ENCODE data around the gene HHAT.

Gene HHAT

DNA sequence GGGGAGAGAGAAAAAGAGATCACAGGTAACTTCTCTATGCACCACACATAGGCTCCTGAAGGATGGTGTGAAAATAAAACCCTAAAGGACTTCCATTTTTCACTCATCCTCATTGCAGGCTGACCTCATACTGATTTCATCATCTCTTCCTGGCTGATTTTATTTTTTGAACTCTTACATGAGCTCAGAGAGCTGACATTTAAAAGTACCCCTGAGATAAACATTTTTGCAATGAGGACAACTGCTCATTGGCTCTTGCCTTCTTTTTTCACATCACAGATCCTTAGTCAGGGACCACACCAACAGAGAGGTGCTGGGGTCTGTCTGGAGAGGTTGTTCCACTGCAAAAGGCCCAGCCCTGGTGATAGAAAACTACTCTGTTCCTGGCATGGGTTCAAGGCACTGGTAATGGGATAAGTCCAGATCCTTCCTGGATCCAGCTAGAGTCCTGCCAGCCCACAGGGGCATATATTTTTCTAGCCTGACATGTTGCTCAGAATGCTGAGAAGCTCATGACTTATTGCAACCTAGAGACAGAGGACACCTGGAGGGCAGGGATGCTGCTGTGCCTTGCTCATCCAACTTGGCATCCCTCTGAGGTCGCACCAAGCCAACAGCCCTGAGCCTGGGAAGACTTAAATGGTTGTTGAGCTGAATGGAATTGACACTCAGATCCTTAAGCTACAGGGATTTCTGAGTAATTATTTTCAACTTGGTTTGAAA, 360.0 kb downstream of the HHAT start:
- no peak for DNase-seq (ENCODE audit: low read depth)

DNA sequence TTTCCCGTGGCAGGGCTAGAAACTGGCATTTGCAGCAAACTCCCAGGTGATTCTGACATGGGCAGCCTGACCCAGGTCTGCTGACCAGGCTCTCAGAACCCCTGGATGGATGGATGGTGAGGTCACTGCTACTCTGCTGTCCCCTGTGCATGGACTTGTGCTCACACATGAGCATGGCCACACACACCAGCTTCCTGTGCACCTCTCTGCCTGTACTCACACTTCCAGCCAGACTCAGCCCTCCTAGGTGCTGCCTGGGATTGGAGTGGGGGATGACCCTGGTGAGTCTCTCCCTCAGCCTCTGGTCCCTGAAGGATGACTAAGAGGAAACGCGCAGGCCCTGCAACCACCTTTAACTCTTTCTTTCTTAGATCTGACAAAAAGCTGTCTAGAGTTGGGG, 361.1 kb downstream of the HHAT start:
- no peak for DNase-seq (ENCODE audit: low read depth)

DNA sequence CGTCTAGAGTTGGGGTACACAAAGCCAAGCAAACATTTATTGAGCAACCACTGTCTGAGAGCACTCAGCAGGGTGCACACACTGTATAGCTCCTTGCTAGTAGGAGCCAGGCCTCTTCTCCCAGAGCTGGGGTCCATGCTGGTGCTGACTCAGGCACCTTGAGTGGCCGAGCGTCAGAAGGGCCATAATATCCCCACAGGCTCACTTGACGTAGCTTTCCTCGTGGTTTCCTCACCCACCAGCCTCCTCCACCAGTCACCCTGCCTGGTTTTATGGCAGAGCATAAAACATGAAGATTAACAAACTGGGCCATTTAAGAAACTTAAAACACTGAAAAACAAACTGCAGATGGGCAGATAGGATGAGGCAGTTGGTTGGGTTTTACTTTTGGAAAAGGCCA, 361.5 kb downstream of the HHAT start:
- DNase-seq (ENCODE audit: low read depth) = no peak

DNA sequence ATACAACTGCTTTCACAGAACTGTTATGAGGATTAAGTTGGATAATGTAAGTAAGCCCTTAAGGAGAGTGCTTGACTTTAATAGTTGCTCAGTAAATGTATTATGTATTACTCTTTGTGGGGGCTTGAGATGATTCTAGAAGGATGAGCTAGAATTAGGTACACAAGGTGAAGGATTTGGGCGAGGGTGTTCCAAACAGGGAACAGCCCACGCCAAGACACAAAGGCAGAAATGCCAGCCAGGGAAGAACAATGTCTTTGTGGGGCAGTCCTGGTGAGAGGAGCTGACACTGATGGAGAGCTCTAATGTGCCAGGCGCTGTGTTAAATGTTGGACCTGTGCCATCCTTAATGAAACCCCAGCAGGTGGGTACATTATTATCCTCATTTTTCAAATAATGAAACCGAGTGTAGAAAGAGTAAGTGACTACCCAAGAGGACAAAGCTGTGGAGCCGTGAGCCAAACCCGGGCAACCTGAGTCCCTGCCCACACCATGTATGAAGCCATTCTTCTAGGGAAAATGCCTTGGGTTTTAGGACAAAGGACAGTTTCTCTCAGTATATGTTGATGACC, 362.4 kb downstream of the HHAT start:
- no peak for DNase-seq (ENCODE audit: low read depth)

DNA sequence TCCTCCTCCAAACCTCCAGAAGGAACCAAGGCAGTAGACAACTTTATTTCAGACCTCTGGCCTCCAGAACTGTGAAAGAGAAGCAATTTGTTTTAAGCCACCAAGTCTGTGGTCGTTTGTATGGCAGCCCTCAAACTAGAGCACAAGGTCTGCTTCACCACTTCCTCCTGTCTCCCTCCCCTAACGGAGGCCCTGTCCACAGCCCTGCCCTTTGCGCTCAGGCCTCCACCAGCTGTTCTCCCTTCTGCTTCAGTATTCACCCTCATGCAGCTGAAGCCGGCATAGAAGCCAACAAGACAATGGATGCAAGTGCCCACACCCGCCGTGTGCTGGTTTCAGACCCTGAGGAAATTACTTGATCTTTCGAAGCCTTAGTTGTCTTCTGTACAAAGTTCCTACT, 364.1 kb downstream of the HHAT start:
- DNase-seq (ENCODE audit: low read depth) = no peak

DNA sequence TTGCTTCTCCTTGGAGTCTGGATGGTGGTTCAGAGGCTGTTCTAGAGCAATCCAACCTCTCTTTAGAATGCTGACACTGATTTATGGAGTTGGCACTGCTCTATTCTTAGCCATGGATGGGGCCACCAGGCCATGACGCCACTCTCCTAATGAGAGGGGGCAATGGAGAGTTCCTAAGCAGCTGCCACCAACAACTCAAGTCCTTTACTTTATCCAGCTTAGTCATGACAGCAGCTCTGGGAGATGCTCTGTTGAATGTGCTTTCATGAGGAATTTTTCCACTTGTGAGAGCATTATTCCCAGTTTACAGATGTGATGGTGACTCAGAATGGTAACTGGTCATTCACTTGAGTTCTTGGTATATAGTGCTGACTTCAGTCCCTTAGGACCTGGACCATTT, 366.3 kb downstream of the HHAT start:
- DNase-seq (ENCODE audit: low read depth) = no peak

DNA sequence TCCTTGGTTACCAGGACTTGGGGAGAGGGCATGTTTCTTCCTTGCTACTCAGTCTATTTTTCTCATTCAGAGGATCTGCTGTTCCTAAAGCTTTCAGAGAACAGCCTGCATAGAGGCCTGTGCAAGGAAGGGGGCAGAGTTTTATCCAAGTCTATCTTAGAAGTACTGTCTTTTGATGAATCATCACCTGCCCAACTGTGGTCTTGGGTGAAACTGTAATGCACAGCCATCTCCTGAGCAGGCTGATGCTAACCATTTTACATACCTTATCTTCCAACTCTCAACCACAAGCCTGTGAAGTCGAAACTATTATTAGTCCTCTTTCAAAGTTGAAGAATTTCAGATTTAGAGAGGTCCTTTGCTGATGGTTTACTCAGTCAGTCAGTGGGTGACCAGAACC, 368.0 kb downstream of the HHAT start:
- no peak for DNase-seq (ENCODE audit: low read depth)

DNA sequence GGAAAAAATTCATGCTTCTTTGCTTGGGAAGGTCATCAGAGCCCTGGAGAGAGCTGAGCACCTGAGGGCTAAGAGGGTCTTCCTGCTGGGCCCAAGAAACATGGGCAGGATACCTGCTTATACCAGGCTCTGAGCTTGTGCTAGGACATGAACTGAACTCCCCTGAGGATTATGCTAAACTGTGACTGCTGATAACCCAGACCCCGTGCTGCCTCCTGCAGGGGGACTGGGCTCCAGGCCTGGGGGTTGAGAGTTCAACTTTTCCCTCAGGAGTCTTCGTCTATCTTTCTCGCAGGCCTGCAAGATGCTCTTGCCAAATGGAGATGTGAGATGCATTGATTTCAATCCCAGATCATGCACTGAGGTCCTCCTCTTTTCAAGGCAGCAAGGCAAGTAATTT, 368.5 kb downstream of the HHAT start:
- DNase-seq (ENCODE audit: low read depth) = no peak

DNA sequence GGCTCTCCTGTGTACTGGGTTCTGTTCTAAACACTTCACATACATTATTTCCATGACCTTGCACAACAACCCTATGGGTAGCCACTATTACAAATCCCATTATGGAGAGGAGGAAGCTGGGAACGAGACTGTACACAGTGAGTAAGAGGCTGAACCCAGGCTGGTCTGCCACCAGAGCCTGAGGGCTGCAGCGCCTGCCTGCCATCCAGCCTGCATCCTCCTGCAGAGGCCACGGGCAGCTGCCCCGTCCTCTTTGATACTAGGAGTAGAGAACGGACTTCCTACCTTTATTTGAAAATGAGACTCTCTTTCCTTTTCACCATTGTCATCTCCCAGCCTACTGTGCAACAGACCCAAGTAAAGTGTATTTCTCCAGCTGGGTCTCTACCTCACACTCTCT, 370.0 kb downstream of the HHAT start:
- DNase-seq (ENCODE audit: low read depth) = no peak

DNA sequence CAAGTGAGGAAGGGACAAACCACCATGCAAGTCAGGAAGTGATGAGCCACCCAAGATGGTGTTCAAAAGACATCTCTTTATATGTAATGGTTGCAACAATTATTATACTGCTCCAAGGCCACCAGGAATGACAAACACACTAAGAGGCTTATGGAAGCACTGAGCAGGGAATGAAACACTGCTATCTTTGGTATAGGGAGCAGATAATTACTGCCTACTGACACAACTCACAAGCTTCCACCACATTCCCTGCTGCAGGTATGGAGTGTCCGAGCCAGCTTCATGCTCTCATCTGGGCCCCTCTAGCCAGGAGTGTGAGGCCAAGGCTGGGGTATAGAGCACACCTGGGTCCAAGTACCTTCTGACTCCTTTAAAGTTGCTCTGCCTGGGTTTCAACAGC, 371.4 kb downstream of the HHAT start:
- no peak for DNase-seq (ENCODE audit: low read depth)

DNA sequence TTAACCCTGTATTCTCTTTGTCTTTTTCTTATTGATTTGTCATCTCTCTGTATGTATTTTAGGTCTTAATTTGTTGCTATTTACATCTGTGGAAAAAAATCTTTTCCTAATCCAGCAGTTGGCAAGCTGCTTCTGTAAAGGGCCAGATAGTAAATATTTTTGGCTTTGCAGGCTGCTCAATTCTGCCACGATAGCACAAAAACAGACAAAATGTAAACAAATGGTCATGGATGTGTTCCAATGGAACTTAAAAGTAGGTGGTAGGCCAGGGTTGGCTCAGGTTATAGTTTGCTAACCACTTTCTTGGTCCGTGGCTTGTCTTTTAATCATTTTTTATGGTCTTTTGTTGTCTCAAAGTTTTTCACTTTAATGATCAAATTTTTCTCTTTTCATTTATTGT, 371.8 kb downstream of the HHAT start:
- DNase-seq (ENCODE audit: low read depth) = no peak

DNA sequence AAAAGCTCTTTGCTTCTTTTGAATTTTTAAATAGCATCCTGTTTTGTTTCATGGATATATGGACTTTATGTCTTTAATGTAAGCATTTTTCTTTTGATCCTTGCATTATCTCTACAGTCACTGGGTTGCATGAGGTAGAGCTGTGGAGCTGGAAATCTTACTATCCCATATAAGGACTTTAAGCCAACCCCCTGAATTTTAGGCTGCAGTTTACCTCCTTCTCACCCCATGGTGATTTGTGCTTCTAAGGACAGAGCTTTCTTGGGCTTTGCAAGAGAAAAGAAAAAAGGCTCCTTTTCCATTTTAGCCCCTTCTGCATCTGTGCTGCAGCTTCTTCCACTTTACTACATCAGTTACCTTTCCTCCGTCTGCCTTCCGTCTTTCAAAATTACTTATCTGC, 373.8 kb downstream of the HHAT start:
- DNase-seq (ENCODE audit: low read depth) = no peak

DNA sequence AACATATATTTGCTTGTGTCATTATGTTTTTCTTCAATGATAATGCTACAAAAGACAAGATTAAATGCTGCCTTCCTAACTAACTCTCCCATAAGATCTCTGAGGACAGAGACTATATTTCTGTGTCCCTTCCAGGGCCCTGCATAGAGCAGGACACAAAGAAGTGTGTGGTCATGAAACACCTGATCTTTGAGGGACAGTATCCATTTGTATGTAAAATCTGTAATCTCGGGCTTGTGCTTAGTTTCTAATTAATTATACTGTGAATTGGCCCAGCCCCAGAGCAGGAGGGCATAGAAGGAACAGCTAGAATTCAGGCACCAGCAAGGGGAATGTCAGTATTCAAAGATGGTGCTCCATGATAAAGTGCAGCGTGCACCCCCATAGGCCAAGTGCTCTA, 374.9 kb downstream of the HHAT start:
- DNase-seq (ENCODE audit: low read depth) = no peak

DNA sequence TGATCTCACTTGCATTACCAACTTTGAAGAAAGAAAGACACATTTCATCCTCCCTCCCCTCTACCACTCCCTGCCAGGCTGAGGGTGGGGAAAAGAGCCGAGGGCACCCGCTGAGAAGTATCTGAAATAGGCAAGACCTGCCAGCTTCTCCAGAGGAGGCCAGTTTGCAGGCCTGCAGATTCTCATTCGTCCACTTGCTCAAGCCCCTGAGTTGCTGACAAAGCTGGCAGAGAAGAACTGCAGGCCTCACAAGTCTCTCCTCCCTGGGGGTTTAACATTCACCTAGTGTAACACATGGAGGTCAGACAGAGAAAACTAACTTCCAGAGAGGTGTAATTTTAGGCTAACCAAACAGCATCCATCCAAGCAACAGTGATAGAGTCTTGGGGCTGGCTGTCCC, 376.4 kb downstream of the HHAT start:
- DNase-seq (ENCODE audit: low read depth) = no peak

DNA sequence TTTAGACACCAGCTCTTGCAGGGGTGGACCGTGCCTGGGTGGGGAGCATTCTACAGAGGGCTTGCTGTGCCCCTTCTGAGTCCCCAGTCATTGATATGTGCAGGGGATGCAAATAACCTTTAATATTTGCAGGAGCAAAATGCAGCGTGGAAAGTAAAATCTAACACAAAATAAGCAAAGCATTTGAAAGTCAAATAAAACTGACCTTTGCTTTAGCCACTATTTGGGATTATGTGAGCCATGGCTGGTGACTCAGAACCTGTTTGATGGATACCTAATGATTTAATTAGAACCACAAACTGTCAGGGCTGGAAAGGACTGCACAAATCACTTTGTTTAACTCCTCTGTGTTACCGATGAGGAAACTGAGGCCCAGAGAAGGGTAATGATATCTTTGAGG, 377.5 kb downstream of the HHAT start:
- DNase-seq (ENCODE audit: low read depth) = no peak

DNA sequence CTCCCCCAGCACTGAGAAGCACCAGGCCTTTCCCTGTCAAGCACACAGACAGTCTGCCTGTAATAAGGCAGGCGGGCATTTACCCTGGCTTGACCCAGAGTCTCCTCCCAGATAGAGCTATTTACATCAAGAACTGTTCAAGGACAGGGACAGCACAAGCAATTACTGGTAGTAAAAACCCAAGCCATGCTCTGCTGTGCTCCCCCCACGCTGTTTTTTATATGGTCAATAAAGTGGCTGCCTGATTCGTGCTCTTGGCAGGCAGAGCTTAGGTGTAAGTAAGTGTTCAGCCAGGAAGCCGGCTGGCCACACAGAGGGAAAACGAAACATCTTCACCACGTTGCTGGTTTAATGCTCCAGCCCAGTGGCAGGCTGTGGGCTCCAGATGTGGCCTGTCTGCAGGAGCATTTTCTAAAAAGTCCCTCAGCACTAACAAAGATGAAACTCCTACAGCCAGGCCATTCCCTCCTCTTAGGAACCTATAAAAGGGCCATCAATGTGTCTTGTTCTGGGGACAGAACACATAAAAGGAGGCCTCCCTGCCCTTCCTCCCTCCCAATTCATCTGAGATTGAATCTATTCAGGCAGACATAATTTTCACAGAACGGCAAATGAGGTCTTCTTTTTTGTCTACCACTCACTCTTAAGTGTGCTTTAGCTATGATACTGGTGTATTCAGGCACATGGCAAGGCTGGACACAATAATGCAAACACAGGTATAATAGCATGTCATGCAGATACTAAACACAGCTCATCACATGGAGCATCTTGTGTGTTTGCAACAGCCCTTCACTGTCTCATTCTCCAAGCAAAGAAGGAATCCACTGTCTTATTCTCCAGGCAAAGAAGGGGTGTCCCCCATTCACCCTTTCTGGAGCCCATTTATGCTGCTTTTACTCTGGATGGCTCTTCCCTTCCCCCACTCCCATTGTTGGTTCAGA, 378.9 kb downstream of the HHAT start:
- no peak for DNase-seq (ENCODE audit: low read depth)

DNA sequence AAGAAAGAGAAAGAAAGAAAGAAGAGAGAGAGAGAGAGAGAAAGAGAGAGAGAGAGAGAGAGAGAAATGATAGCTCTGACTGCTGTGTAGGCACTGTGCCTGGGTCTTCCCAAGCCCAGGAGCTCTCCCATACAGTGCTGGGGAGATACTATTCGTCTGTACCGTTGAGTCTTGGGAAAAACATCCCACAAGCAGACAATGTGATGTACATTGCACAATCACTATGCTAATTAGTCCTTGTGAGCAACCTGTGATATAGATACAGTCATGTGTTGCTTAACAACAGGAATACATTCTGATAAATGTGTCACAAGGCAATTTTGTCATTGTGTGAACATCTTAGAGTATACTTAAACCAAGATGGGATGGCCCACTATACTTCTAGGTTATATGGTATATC, 381.0 kb downstream of the HHAT start:
- DNase-seq (ENCODE audit: low read depth) = peak; percentile 2

DNA sequence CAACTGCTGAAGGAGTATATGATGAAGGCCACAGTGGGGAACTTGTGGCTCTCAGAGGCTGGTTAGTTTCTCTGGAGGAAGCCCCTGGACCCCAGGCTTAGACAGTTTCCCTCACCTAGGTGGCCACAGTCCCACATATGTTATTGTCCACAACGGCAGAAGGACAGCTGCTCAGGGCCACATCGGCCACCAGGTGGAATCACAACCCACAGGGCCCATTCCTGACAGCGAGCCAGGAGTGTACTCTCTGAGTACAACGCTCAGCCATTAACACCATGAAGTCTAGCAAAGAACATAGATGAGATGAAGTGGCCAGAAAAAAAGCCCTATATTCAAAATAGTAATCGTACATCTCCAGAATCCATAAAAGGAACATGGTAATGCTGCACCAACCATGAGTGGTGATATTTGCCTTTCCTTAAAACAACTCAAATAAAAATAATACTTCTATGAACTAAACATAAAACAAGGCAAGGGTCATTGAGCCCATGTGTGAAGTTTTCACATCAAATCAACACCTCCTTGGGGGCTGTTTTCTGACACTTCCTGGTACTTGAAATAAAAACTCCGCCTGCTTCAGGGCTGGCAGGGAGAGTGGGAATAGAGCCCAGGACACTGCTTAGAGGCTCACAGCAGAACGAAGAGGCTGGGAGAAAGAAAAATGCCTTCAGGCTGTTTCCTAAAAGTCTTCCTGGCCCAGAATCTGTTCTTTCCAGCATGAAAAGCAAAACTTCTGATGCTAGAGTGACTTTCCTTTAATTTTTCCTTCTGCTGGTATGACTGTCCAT, 383.3 kb downstream of the HHAT start:
- no peak for DNase-seq (ENCODE audit: low read depth)

DNA sequence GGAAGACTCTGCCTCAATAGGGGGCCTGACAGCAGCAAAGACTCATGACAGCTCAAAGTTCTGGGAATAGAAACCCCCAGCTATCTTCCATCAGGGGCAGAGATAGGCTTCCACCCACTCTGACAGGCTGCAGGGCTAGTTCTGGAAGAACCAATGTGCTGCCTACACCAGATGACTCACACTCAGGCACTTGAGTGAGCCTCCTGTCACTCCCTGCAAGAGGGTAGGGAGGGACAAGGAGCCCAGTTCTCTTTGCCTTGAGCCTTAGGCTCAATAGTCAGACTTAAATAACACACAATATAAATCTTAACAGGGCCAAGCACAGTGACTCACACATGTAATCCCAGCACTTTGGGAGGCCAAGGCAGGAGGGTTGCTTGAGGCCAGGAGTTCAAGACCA, 386.4 kb downstream of the HHAT start:
- DNase-seq (ENCODE audit: low read depth) = no peak

DNA sequence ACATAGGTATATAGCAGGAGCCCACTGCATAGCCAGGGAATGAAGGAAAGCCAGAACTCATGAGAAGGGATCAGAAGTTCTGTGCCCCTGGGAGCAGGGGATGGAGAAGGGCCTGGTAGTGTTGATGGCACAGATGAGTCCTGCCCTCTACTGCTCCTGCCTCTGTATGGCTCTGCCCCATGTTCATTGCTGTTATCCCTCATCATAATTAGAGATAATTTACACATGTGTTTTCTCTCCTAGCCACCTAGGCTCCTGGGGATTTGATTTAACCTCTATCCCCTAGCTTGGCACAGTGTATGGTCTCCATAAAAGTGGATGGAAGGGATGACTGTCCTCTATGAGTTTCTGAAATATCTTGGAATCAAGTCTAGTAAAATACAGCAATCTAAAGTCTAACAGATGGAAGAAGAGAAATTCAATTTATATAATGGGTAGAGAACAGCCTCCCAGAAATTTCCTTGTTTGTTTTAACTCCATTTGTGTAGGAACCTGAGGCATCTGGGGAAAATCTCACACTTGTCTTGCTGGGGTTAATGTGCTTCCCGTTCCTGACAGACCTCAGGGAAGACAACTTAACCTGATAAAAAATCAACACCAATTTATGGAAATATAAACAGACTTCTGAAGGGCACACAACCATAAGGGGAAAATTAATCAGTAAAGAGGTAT, 393.8 kb downstream of the HHAT start:
- DNase-seq (ENCODE audit: low read depth) = no peak

DNA sequence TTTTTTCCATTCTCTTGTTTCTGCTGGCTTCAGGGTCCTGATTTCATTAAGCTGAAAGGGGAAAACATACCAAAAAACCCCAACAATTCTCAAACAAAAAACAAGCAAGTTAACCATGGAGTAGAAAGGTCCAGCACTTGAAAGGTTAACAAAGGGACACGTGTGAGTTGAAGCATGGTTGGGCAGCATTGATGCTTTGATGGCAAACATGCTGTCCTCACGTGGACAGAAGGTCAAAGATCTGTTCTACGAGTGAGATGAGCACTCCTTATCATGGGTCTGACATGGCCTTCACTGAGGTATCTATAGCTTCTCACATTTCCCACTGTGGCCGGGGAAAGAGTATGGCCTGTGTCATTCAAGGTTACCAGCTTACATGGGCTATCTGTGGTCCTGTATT, 394.9 kb downstream of the HHAT start:
- no peak for DNase-seq (ENCODE audit: low read depth)

DNA sequence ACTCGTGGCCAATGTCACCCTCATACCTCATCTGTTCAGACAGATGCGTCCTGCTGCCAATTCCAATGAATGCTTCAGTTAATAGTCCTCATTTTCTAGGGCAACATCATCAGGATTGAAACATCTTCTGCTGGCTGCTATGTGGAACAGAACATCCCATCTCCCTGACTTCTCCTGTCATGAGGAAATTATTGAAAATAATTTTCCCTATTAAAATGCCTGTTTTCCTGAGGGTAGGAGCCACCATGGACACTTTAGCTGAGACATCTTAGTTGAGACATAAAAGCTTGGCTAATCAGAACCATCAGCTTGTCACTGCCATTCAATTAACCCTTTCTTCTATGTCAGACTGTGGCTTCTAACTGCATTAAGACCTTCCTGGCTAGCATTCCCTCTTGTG, 396.1 kb downstream of the HHAT start:
- DNase-seq (ENCODE audit: low read depth) = no peak

Measured in iris pigment epithelial cell (primary cell).